NCI-H2196 (cell line): ENCODE data around the gene TYK2.

Experiments used
- DNase-seq: peaks from one replicate; lab custom pipeline; 2025; ENCODE audit not compliant: unreplicated experiment; lab: John Stamatoyannopoulos, UW

The TYK2 gene

DNA sequence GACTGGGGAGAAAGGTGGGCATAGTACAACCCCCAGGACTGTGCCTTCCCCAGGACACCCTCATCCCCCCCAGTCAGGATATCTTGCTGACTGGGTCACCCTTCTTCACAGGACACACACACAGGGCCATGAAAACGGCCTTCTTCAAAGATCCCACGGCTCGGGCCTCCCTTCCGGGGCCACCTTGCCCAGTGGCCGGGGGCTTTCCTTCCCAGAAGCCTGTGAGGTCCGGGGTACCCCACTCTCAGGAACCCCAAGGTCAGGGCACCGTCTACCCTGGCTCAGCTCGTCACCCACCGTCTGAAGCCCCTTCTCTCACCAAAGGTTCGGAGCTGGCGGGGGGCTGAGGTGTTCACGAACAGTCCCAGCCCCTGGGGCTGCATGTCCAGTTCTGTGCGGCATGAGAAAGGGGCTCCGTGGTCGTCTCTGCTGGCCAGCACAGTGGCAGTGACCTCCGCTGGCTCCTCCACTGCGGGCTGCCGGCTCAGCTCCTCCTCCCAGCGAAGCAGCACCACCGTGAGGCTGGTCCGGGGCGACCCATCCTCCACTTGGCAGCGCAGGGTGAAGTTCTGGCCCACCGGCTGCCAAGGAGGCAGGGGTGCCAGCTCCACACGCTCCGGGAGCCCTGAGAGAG, 44.9 kb downstream of the TYK2 start:
- no peak for DNase-seq

DNA sequence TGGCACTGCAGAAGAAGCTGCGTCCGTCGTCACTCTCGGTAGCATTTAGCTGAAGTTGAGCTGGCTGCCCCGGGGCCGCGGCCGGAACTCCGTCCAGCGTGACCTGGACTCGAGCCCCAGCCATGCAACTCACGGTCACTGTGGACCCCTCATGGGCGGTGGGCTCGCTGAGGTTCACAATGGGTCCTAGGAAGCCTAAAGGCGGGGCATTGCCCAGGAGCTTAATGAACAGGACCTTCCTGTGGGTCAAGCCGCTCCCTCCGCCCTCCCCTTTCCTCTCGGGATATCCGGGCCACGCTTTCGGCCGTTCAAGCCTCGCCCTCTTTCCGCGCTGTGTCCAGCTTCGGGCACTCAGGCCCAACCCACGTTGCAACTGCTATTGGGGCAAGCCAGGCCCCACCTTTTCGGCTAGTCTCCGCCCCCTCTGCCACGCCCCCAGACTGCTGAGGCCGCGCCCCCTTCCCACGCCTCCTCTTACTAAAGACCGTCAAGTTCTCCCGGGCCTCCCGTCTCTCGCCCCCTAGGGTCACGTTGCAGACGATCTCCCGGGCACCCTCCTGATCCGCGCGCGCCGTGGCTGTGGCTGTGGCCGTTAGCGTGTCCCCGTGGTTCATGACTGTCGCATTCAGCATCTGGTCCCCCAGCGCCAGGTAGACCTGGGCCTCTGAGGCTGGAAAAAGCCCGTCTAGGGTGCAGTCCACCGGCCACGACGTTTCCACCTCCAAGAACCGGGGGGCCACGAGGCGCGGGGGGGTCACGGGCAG, 45.6 kb downstream of the TYK2 start:
- DNase-seq: peak; percentile 89

DNA sequence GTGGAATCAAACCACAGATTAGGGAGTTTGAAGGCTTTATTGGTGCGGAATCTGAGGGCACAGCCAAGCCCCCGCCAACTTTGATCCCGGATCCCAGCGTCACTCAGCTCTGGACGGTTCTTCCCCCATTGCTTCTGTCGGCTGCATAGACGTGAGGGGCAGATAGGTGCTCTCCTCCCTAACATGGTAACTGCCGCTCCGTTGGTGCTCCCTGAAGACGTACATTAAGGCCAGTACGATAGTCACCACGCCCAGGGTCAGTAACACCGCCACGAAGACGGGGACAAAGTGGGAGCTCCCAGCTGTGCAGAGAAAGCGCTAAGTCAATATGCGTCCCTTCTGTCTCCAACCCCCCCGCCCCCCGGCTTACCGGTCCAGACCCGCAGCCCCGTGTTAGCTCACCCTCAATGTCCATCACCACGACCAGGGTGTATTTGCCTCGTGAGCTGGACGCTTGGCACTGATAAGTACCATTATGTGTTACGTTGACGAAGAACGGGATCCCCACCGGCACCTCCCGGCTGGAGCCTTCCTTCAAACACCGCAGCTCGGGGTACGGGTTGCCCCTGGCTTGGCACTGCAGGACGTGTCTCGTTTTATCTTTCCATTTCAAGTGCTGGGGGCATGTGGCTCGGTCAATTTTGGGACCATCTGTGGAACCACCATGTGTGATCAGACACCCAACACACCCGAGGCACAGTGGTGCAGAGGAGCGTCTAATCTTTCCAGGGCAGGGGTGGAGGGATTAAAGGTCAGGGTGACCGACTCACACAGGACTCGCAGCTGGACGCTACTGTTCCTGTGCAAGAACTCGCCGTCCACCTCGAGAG, 46.4 kb downstream of the TYK2 start:
- peak; percentile 50 for DNase-seq

DNA sequence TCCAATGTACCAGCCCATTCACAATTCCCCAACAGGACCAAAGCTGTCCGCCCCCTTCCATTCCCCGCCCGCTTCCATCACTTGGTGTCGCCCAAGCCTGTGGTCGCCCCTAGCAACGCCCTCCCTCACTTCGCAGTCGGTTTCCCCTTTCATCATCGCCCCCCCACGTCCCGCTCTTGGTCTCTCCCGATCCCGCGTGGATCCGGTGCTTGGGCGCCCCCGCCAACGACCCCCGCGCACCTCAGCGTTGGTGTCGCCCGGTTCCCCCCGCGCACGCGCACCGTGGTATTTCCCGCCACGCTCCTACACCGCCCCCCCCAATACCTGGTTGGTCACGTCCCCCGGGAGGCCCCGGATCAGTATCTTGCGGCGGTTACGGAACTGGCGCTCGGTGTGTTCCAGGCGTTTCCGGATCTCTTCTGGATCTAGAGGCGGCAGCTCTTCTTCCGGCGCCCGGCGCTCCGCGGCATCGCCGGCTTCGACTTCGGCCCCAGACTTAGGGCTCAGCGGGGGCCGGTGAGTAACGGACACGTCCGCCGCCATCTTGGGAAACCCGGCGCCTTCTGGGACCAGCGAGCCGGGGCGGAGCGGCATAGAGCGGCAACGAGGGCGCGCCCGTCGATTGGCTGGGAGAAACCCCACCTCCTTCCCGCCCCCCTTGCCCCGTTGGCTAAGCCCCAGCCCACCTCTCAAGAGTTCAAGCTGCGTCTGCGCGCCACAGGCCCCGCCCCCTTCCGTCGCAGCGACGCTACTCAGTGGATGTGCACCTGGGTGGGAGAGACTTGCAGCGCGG, 47.2 kb downstream of the TYK2 start, which contains the start of gene RAVER1:
TSS of gene RAVER1 (minus strand) at position 565 of the 793 bp plus-strand sequence. CDS start at position 543, 22 bp downstream.
- peak; percentile 96 for DNase-seq

DNA sequence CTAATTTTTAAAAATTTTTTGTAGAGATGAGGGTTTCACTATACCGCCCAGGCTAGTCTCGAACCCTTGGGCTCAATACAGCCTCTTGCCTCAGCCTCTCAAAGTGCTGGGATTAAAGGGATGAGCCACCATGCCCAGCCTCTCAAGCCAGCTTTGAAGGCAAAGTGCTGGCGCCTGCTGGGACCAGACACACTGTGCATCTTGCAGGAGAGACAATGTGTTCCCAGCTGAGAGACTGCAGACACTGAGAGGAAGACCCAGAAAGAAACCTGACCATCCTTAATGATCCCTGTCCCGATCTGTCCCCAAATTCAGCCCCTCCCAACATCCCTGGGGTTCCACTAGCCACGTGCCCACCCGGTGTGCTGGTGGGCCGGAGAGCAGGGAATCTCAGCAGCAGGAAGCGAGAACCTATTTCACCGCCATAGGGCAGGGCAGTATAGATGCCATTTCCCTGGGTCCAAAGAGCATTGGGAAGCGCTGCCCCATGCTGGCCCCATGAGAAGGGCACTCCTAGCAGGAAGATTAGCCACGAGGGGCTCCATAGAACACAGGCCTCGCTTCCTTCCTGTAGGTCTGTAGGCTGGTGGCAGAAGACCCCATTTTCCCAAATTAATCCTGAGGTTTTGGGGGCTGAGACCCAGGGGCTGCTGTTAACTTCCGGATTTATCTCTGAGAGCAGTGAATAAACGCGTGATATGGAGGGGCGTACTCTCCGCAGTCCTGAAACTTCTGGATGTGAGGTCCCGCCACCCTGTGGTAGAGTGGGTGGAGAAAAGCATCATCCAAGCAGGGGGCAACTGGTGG, 48.0 kb downstream of the TYK2 start:
- no peak for DNase-seq

DNA sequence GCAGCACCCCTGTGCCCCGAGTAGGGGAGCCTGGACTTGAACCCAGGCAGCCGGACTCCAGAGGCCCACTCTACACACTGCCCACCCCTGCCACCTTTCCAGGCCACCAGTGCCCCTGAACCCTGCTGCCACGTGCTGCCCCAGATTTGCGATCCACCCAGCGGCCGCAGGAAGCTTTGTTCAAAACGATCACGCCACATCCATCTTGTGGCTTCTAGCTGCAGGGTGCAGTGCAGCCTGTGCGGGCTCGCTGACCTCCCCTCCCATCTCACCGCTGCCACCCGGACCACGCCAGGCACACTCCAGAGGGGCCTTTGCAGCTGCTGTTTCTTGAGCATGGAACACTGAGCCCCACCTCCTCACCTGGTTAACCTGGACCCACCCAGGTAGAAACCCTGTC, 50.8 kb downstream of the TYK2 start:
- no peak for DNase-seq

DNA sequence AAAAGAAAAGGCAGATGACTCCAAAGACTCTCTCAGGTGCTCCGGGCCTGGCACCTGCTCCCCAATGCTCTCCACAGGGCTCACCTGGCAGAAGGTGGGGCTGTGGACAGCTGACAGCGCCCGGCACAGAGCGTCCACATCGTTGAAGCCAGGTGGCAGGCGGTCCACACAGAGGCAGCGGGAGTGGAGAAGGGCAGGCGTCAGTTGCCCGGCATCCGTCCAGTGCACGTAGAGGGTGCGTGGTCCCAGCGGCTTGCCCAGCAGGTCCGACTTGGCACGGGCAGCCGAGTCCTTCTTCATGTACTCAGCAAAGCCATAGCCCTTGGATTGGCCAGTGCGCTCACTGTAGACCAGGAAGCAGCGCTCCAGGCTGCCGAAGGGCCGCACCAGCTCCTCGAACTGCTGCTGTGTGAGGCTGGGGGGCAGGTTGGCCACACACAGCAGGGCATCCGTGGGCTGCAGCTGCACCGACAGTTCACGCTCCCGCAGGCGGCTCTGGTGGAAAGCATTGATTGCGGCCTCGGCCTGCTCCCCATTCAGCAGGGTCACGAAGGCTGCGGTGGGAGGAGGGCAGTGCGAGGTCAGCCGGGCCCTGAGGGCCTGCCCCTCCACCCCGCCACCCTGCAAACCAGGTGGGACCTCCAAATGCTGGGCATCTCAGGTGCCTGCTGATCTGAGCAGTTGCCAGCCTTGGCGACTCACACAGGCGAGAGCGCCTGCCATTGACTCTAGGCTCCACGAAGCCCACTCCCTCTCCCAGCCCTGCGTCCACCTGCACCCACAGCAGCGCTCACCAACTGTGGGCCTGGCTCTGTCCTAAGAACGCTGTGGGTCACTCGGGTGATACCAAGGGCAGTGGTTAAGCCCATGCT, 51.6 kb downstream of the TYK2 start:
- DNase-seq: no peak

DNA sequence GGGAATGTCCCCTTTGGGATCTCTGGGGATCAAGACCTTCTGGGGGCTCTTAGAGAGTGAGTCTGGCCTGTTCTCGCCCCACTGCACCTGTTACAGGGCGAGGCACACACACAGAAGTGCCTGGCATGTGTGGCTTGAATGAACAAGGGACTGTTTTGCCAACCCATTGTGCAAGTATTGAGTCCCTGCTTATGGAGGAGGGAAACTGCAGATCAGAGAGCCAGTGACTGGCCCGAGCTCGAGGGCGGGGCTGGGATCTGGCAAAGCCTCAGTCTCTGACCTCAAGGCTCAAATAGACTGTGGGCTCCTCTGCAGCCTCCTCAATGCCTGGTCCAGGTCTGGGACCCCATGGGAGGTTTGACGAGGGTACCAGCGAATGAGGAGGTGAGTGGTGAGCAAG, 52.6 kb downstream of the TYK2 start:
- DNase-seq: no peak

DNA sequence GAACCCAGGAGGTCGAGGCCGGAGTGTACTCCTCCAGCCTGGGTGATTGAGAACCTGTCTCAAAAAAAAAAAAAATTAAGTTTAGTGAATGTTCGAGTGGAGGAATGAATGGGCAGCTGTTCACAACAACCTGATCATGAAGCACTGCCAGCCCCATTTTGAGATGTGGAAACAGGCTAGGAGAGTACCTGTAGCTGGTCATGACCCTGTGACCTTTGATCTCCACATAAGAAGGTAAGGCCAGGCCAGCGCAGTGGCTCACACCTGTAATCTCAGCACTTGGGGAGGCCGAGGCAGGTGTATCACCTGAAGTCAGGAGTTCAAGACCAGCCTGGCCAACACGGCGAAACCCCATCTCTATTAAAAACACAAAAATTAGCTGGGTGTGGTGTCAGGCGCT, 54.6 kb downstream of the TYK2 start:
- no peak for DNase-seq

DNA sequence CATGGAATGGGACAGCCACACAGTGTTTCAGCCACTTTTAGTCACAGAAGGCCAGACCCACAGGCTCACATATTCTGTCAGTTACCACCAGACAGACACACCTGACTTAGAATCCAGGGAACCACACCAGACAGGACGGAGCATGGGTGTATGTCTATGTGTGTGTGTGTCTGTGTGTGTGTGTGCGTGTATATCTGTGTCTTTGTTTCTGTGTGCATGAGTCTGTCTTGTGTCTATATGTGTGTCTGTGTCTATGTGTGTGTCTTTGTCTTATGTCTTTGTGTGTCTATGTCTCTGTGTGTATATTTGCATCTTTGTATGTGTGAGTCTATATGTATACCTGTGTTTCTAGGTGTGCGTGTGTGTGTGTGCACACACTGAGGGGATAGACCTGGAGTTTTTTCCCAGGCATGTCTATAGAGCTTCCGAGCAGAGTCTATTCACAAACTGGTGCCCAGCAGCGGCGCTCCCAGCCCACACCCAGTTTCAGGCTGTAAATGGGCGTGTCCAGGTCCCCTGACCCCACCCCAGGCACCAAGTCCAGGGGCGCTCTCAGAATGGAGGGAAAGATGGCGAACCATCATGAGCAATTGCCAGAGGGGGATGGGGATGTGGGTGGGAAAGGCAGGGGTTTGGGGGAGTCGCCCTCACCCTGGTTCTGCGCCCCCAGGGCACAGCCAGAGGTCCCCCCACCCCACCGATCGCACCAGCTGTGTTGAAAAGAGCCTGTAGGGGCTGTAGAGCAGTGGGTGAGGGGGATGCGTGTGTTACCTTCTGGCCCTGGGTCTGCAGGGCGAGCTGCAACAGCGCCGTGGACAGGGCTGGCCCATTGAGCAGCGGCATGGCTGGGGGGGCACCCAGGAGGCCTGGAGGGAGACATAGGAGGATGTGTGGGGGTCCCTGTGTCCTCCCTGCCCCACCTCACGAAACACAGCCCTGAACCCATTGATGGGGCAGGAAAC, 58.2 kb downstream of the TYK2 start:
- no peak for DNase-seq

DNA sequence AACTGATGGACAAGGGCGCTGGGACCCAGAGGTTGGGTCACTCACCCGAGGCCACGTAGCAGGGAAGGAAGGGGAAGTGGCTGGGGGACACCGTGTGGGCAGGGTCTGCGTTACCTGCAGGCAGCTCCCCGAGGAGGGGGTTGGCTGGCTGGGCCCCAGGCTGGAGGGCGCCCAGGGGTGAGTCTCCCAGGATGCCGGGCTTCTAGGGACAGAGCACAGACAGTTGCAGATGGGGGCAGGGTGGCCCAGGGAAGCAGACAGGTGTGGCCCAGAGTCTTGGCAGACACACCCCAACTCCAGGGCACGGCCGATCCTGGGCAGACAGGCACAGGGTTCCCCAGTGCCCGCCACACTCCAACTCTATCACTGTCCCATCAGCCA, 59.0 kb downstream of the TYK2 start:
- no peak for DNase-seq

DNA sequence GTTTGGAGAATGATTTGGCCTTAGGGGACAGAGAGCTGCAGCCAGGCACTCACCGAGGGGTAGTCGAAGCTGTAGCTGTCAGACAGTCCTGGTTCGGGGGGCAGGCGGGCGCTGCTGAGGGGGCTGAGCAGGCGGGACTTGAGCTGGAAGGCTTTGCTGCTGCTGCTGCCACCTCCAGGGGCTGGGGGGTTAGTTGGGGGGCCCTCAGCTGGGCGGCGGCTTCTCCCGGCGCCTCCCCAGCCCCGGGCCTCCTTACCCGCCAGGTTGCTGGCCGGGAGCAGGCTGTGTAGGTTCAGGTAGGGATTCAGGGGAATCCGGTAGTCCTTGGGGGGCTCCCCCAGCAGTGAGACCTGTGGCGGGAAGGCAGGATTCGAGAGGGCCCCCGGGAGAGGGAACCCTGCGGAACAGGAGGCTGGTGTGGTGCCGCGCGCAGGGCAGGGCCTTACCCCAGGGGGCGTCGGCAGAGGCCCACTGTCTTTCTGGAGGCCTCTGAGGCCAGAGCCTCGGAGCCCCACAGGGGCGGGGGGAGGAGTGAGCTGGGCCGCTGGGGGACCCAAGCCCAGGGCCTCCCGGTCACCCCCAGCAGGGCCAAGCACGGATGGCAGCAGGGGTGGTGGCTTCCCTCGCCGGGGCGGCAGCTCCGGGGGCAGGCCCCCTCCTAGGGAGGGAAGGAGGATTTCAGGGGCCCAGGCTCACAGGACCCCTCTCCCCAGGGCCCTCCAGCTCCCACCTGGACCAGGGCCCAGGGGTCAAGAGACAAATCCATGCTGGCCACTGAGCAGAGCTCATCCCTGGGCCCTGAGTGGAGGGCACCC, 59.6 kb downstream of the TYK2 start:
- DNase-seq: no peak

DNA sequence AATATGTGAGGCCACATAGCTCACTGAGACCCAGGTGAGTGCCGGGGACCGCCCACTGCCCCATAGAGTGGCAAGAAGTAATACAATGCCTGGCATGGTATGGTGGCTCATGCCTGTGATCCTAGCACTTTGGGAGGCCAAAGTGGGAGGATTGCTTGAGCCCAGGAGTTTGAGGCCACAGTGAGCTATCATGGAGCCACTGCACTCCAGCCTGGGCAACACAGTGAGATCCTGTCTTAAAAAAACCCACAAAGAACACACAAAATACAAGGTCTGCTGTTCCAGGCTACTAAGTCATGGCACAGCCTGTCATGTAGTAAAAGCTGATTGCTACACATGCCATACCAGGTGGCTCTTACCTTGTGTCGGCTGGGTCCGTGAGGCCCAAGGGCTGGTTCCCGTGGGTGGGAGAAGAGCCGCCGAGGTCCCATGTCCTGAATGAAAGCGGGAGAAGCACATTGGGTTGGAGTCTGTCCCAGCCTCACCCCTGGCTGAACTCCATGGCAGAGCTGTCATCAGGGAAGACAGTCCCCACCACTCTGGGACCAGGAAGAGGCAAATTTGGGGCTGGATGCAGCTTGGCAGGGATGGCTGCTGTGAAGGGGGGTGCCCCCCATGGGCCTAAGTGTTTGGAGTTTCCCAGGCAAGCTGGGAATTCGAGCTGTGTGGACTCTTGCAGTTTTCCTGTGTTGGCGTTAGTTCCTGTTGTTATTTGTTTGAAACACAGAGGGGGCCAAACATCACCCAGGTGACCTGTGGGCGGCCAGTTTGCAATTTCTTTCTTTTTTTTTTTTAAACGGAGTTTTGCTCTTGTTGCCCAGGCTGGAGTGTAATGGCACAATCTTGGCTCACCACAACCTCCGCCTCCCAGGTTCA, 61.3 kb downstream of the TYK2 start:
- DNase-seq: no peak

DNA sequence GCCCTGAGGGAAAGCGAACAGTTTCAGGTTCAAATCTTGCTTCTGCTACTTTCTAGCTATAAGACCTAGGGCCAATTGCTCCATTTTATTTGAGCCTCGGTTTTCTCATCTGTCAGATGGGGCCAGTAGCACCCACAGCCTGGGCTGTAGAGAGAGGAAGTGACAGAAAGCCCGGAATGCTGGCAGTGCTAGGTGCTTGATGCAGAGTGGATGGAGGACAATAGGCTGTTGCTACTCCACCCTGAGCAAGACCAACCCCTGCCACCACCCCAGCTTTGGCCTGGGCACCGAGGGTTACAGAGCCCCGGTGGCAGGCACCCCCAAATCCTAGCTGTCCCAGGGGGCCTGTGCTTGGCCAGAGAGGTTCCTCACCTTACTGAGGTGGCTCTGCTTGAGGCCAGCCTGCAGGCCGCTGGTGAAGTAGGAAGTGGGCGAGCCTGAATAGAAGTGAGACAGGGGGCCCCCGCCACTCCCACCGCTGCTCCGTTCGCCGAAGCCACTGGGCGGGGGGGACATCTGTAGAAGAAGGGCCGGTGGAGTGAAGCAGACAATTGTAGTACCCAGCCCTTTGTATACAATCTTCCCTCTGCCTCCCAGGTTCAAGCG, 62.4 kb downstream of the TYK2 start:
- DNase-seq: no peak

DNA sequence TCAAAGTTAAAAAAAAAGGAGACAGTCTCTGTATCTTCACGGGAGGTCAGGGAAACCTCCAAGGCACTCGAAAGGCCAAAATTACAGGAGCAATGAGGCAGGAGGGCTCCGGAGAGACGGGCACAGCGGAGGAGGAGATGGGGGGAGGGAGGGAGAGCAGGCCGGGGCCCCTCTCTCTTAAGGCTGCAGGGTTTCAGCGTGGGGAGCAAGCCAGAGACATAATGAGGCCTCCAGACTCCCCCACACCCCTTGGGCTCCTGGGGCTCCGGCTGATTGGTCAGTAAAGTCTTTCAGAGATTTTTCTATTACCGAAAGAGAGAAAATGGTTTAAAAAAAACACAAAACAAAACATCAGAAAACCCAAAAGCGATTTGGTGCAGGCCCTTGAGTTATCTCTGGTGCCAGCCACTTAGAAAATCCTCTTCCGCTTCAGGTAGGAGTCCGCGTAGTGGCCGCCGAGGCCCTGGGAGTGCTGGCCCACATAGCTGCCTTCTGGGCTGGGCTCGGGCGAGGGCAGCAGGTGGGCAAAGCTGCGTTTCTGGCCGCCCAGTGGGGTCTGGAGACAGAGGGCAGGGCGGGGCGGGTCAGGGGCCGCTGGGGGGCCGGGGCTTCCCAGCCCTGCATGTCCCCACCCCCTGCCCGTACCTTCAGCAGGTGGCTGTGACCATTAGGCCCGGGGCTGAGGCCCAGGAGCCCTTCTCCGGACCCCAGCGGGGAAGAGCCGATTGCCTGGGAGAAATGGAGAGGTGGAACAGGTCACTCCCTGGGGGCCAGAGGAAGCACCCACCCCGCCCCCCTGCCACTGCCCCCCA, 63.1 kb downstream of the TYK2 start:
- DNase-seq: no peak
